Prostate gland (tissue), 2 donors: ENCODE measurements around the gene PARP11. TPM values are rescaled to one million over a fixed set of nuclear protein-coding genes. Genes with fewer than 3 reads are reported as not detected.

Source experiments
- DNase-seq: peaks from one replicate; pipeline ENCODE4 v3.0.0-alpha.2; 2019; ENCODE audit warnings: low spot score
- H3K27ac ChIP-seq, 2 donors: fragments of 200-600 bp; sonication (generic); 2 replicates each; pipeline ENCODE4 v1.5.1; 2017 to 2019
- H3K27me3 ChIP-seq: fragments of 200-600 bp; sonication (generic); replicated peaks from 2 replicates; pipeline ENCODE4 v1.5.1; 2019; ENCODE audit not compliant: insufficient read depth
- H3K36me3 ChIP-seq, 2 donors: fragments of 200-600 bp; sonication (generic); 1 replicate in 1 of 2; 2 replicates in 1 of 2; pipeline versions ENCODE4 v1.5.1 to v1.8.1; 2017 to 2019
- H3K4me1 ChIP-seq: fragments of 200-600 bp; sonication (generic); replicated peaks from 2 replicates; pipeline ENCODE4 v1.5.1; 2019
- H3K4me3 ChIP-seq, 2 donors: fragments of 200-600 bp; sonication (generic); 2 replicates each; pipeline ENCODE4 v1.5.1; 2017 to 2019
- H3K9me3 ChIP-seq: fragments of 200-600 bp; sonication (generic); 2 replicates; pipeline ENCODE4 v1.5.1; 2017
- CTCF ChIP-seq, 4 experiments: fragments of 200-600 bp in 2 of 4; fragments of 450-650 bp in 2 of 4; sonication (generic) in 2 of 4; IDR thresholded peaks; 1 replicate in 3 of 4; 2 replicates in 1 of 4; pipeline ENCODE4 v1.5.1; 2016 to 2019; ENCODE audit warnings: antibody characterized with exemption in 4 of 4, mild to moderate bottlenecking in 2 of 4, moderate library complexity in 2 of 4
- POLR2A ChIP-seq: fragments of 450-650 bp; IDR thresholded peaks from one replicate; pipeline ENCODE4 v1.6.1; 2016; ENCODE audit warnings: antibody characterized with exemption, mild to moderate bottlenecking
- POLR2AphosphoS5 ChIP-seq: sonication (generic); formaldehyde crosslinking; IDR thresholded peaks from one replicate; pipeline ENCODE4 v1.6.1; 2017; ENCODE audit warnings: antibody characterized with exemption
- WGBS: methylation state at CpG from one replicate; pipeline ENCODE4 v1.1.5; 2018; 5-methylcytosine and 5-hydroxymethylcytosine counted together
- intact Hi-C: fragments of 100-400 bp; cut with DNase I; formaldehyde crosslinking; loops from one replicate; pipeline ENCODE4 v1.14.2; 2022
- total RNA-seq, 2 donors: library from RNA; depleted of rRNA; stranded (reverse); fragments of >200 nt; gene quantifications; one replicate each; pipeline ENCODE4 v1.1.0, GENCODE V29; 2016

PARP11 gene
- total RNA-seq, 2 donors from 2014 or later: 19.6 to 26.8 TPM

- Histone ChIP-seq H3K9me3 (no peaks in the 10 kb centered on the region), H3K27ac (no peak overlapping the region), H3K27me3 (no peaks in the 10 kb centered on the region), H3K4me3 (no peak overlapping the region), H3K4me1 (no peaks in the 10 kb centered on the region), H3K36me3 (no peaks in the 10 kb centered on the region)
- TF ChIP-seq POLR2A (no peak), POLR2AphosphoS5 (no peak), CTCF (IDR thresholded peaks at IDR 0.05) (no peak)
- intact Hi-C loops: no loop called here
- 98% methylated on average over 4 of the region's 4 CpGs for WGBS
- DNase-seq: no peak
Measured at GRCh38 chr12:3837049-3837448, 36.1 kb downstream of the PARP11 start.

GRCh38 chr12:3836641-3837040 is 36.6 kb downstream of the PARP11 start:
- H3K36me3 ChIP-seq: no peaks in the 10 kb centered on the region
- no peaks in the 10 kb centered on the region for H3K27me3 ChIP-seq
- H3K9me3 ChIP-seq: no peaks in the 10 kb centered on the region
- H3K27ac ChIP-seq: no peak overlapping the region
- no peak overlapping the region for H3K4me3 ChIP-seq
- intact Hi-C loops: no loop called here
- no peak for DNase-seq
- WGBS: 88% methylated on average over 3 of the region's 3 CpGs
- TF ChIP-seq CTCF (IDR thresholded peaks at IDR 0.05): no peak
- H3K4me1 ChIP-seq: no peaks in the 10 kb centered on the region

- DNase-seq: no peak
- no peak for TF ChIP-seq POLR2A
- TF ChIP-seq POLR2AphosphoS5: no peak
- no peak for TF ChIP-seq CTCF (IDR thresholded peaks at IDR 0.05)
- H3K4me3 ChIP-seq: no peak overlapping the region
- H3K4me1 ChIP-seq: no peaks in the 10 kb centered on the region
- no peaks in the 10 kb centered on the region for H3K27me3 ChIP-seq
- H3K9me3 ChIP-seq: no peaks in the 10 kb centered on the region
- H3K27ac ChIP-seq: no peak overlapping the region
- intact Hi-C loops: no loop called here
- H3K36me3 ChIP-seq: no peaks in the 10 kb centered on the region
- 90% methylated on average over 2 of the region's 2 CpGs for WGBS
Measured at GRCh38 chr12:3835914-3836313, 37.3 kb downstream of the PARP11 start.

GRCh38 chr12:3834774-3835173 is 38.4 kb downstream of the PARP11 start:
- Histone ChIP-seq H3K27ac (no peak overlapping the region), H3K9me3 (no peaks in the 10 kb centered on the region), H3K4me3 (no peak overlapping the region), H3K27me3 (no peaks in the 10 kb centered on the region), H3K36me3 (no peaks in the 10 kb centered on the region), H3K4me1 (no peaks in the 10 kb centered on the region)
- 64% methylated on average over 6 of the region's 6 CpGs for WGBS
- TF ChIP-seq POLR2A (no peak), CTCF (IDR thresholded peaks at IDR 0.05) (no peak), POLR2AphosphoS5 (no peak)
- DNase-seq: no peak
- intact Hi-C loops: no loop called here

- H3K36me3 ChIP-seq: no peaks in the 10 kb centered on the region
- DNase-seq: no peak
- no peak for TF ChIP-seq POLR2A
- no peaks in the 10 kb centered on the region for H3K4me1 ChIP-seq
- no peak overlapping the region for H3K27ac ChIP-seq
- intact Hi-C loops: no loop called here
- H3K9me3 ChIP-seq: no peaks in the 10 kb centered on the region
- no peak overlapping the region for H3K4me3 ChIP-seq
- H3K27me3 ChIP-seq: no peaks in the 10 kb centered on the region
- 92% methylated on average over 6 of the region's 6 CpGs for WGBS
Measured at GRCh38 chr12:3833670-3834310, 39.4 kb downstream of the PARP11 start.
